Measurements from ENCODE around the gene EP300.

EP300 gene

GRCh38 chr22:41216984-41217383 is 124.6 kb downstream of the EP300 start:
- DNase-seq, result no peak

GRCh38 chr22:41217553-41218157 is 125.3 kb downstream of the EP300 start:
- DNase-seq, result no peak

- no peak for DNase-seq
Measured at GRCh38 chr22:41222846-41223507, 130.6 kb downstream of the EP300 start.

GRCh38 chr22:41223535-41223934 is 131.1 kb downstream of the EP300 start:
- no peak for DNase-seq

- no peak for DNase-seq
Measured at GRCh38 chr22:41226723-41227655, 134.6 kb downstream of the EP300 start.

GRCh38 chr22:41229215-41229614 is 136.8 kb downstream of the EP300 start:
- no peak for DNase-seq

All from NCI-H345 (cell line).